GOT3 (cell line): ENCODE data around the gene MPL.
"Not testable (repeated sequence)": the region's sequence is repeated elsewhere in the genome, so short reads cannot be mapped to it uniquely, and the experiment has no call there.

Source experiments
- DNase-seq: peaks from one replicate; lab custom pipeline; 2025; ENCODE audit warnings: mixed read lengths; lab: John Stamatoyannopoulos, UW

Gene MPL

GRCh38 chr1:43377831-43378230 lies 40.2 kb downstream of the MPL start:
- DNase-seq: no peak

- no peak for DNase-seq
Measured at GRCh38 chr1:43379476-43379875, 41.9 kb downstream of the MPL start.

GRCh38 chr1:43381612-43382011 lies 44.0 kb downstream of the MPL start:
- no peak for DNase-seq

- no peak for DNase-seq
Measured at GRCh38 chr1:43382027-43382779, 44.6 kb downstream of the MPL start.

GRCh38 chr1:43383449-43383848 lies 45.8 kb downstream of the MPL start:
- DNase-seq: no peak

GRCh38 chr1:43386676-43387075 lies 49.1 kb downstream of the MPL start:
- DNase-seq: no peak

GRCh38 chr1:43387976-43388599 lies 50.5 kb downstream of the MPL start:
- no peak for DNase-seq

GRCh38 chr1:43388613-43389012 lies 51.0 kb downstream of the MPL start:
- DNase-seq: no peak

GRCh38 chr1:43389326-43390313 lies 52.0 kb downstream of the MPL start, which contains the start of the genes MED8 and SZT2:
MED8 (minus strand) TSS chr1:43389800; CDS start chr1:43389764, 36 bp downstream.
SZT2 (plus strand) TSS chr1:43389899; CDS start chr1:43389969, 70 bp downstream.
- peak; percentile 66 for DNase-seq

GRCh38 chr1:43392702-43393101 lies 55.1 kb downstream of the MPL start:
- no peak for DNase-seq

GRCh38 chr1:43395523-43395922 lies 57.9 kb downstream of the MPL start:
- no peak for DNase-seq

GRCh38 chr1:43396059-43396458 lies 58.4 kb downstream of the MPL start:
- no peak for DNase-seq

- no peak for DNase-seq
Measured at GRCh38 chr1:43398227-43398626, 60.6 kb downstream of the MPL start.

- DNase-seq: not testable (repeated sequence)
Measured at GRCh38 chr1:43400441-43400840, 62.8 kb downstream of the MPL start.

GRCh38 chr1:43402089-43402865 lies 64.7 kb downstream of the MPL start:
- DNase-seq: no peak
